Glomerular endothelial cell (primary cell): ENCODE data around the gene SNORC. TPM values are rescaled to one million over a fixed set of nuclear protein-coding genes. Genes with fewer than 3 reads are reported as not detected.
"Not testable (repeated sequence)": the region's sequence is repeated elsewhere in the genome, so short reads cannot be mapped to it uniquely, and the experiment has no call there.

Source experiments
- DNase-seq: peaks from one replicate; pipeline ENCODE4 v3.0.0-alpha.2; 2011; ENCODE audit warnings: low read depth, low spot score; ENCODE audit errors: extremely low read depth
- total RNA-seq: library from RNA; depleted of rRNA; stranded (reverse); fragments of >200 nt; gene quantifications from 2 replicates; pipeline ENCODE4 v1.2.3, GENCODE V29; 2015

SNORC gene
- 0.39 and 2.1 TPM in 2 replicates for total RNA-seq

DNA sequence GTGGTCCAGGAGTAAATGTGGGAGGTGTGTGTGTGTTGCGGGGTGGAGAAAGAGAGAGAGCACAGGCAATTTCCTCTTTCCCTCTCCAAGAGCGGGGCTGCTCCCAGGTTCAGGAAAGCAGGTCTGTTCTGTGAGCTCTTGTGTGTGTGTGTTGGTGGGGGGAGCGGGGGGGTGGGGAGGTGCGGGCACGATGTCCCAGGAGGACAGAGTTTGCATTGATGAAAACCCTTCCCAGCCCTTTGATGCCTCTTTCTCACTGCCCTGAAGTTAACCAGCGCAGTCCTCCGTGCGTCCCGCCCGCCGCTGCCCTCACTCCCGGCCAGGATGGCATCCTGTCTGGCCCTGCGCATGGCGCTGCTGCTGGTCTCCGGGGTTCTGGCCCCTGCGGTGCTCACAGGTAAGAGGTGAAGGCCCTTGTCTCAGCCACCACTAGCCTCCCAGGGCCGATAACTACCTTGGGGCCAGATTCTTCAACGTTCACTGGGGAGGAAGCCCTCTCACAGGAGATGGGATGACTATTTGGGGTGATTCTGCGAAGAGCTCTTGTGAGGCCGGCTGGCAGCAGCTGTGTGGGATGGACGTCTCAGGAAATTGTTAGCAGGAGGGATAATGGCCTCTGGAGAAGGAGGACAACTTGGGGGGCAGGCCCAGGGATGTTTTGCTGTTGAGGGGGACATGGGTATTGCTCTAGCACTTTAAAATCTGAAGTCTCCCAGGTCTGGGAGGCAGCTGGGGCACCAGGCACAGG, at the start of gene SNORC:
TSS of gene SNORC (plus strand) at position 247 of the 748 bp plus-strand sequence. CDS start at position 325, 78 bp downstream.
- DNase-seq = no peak

DNA sequence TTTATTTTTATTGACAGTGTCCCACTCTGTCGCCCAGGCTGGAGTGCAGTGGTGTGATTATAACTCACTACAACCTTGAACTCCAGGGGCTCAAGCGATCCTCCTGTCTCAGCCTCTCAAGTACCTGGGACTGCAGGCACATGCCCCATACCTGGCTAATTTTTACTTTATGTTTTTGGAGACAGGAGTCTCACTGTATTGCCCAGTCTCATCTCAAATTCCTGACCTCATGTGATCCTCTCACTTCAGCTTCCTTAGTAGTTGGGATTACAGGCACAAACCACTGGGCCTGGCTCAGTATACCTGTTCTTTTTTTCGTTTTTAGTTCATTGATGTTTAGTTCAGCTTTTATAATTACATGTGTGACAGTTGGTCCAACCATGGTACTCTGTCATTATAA, 40.1 kb upstream of the SNORC start:
- DNase-seq = no peak

DNA sequence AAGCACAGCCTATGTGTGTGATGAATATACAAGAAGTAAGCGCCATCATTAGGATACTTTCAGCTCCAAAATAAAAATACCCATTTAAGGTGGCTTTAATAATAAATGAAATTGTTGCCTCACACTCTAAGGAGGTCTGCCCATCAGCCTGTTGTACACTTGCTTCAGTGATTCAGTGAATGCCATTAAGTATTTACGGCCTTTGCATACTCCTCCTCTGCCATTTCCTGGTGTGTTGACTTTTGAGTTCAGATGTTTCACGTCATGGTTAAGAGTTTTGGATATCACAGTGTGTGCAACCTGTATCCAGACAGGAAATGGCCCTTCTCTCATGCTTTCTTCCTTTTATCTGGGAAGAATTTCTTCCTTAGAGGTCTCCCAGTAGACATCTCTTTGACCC, 38.6 kb upstream of the SNORC start:
- no peak for DNase-seq

DNA sequence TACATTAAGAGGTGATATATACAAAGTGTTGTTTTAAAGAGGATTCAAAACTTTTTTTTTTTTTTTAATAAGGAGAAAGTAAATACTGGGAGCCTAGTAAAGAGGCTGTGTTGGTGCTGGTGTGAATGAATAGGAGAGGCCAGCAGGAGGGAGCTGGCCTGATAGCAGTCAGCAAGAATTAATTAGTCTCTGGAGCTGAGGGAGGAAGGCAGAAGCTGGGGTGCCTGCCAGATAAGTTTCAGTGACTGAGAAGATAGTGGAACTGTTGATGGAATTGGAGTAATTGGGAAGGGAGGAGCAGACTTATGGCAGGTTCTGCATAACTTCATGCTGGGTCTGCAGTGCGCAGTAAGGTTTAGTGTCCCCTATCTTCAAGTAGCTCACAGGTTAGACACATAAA, 36.2 kb upstream of the SNORC start:
- no peak for DNase-seq

DNA sequence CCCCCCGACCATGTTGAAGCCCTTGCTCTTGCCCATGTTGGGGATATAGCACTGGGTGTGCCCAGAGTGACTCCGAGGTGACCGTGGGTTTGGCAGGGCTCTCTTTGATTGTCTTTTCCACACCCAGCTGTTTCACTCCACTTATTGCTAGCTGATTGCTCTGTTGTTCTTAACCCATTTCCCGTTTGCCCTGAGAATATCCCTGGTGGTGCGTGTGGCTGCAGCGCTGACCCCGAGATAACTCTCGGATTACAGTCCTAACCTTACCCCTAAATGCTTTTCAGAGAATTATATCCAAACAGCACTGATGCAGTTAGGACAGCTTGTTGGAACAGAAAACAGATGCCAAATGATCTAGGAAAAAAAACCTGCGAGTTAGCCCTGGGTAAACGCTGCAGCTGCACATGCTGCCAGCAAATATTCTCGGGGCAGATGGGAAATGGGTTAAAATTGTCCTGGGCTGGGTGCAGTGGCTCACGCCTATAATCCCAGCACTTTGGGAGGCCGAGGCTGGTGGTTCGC, 34.3 kb upstream of the SNORC start:
- DNase-seq = no peak

DNA sequence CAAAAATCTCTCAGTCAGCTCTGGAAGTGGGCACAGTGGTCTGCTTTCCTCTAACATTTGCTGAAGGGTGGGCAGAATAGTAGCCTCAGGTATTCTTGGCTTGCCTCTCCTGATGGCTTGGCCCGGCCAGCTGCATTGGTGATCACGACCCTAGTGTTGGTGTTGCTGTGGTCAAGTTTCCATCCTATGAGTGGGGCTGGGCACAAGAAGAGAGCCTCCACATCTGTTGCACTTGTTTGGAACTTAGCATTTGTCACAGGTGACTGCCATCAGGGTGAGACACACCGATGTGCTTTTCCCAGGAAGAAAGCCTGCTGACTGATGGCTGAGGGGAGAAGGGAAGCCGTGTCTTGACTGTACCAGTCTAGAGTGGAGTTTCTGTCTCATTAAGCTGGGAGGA, 33.1 kb upstream of the SNORC start:
- no peak for DNase-seq

DNA sequence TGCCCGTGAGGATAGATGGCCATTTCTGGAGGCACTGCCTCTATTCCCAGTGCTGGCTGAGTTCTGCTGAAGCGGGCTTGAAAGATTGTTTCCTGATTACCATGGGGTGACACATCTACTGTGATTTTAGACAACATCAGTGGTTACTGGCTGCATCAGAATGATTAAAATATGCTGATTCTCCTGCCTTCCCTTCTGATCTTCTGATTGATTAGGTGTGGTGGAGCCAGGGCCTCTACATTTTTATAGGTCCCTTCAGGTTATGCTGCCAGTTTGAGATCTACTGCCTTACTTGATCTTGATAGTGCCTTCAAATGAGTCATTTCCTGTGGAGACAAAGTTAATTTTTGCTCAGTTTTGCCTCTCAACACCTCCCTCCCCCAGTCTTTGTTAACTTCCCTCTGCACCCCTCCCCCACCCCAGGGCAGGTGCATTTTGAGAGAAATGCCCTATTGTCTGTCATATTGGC, 31.6 kb upstream of the SNORC start:
- DNase-seq = peak; percentile 37

DNA sequence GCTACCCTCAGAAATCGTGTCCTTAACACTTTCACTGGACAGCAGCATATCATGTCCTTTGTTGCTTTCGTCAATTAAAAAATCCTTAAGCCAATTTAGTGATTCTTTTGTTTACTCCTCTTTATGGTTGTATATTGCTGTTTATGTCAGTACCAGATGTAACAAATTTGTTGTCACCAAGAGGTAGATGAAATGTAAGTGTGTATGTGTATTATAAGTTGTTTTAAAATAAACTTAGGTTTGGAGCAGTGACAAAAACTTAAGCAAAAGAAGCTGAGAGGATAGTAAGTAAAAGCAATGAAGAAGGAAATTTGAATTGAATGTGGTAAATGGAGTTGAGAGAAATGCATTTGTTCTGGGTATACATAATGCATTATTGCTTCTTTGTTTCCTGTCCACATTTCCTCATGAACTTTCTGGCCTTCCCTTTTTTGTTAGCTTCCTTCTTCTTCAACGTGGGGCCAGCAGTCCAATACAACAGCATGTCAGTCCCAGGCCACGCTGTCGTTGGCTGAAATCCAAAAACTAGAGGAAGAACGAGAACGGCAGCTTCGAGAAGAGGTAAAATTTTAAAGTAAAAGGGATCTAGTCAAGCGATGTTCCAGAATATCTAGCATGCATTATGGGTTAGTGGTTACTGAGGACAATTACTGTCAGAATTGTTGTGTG, 30.5 kb upstream of the SNORC start:
- DNase-seq = no peak

DNA sequence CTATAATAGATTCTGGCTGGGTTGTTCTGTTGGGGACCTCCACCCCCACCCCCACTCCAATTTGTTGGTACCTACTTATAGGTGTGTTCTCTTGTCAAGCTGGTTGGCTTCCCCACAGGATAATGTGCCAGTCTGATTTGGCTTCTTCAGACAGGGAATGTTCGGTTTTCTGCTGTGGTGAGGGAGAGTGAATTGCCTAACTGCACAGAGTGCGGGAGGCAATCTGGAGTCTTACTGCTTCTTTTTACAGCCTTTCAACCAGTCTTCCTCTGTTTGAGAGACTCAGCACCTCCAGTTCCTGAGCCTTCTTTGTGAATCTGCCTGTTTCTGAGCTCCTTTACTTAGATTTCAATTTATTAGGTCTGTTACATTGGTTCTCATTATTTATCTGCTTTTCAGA, 27.4 kb upstream of the SNORC start:
- DNase-seq = no peak

DNA sequence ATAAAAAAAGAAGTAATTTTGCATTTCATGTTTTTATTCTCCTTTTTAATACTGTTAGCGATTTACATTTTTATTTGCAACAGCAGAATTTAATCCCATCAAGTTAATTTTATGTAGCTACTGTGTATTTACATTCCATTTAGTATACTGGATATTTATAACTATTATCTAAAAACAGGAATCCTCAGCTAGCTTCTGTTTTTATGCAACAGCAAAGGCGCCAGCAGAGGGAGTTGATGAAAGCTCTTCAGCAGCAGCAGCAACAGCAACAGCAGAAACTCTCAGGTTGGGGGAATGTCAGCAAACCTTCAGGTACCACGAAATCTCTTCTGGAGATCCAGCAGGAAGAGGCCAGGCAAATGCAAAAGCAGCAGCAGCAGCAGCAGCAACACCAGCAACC, 26.2 kb upstream of the SNORC start:
- DNase-seq = no peak

DNA sequence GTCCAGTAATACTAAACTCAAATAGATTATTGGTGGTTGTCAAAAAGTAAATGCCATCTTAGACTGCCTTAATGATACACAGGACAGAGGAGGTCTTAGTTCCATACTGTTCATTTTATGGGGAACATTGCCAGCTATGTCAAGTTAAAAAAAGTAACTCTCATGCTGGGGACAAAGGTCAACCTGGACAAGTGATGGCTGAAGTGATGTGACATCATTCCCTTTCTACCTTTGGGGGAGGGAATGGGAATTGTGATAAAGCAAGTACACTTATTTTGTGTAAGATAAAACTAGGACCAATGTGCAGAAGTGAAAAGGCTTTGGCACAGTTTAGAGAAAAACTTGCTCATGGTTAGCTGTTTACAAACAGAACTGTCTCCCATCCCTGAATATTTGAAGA, 24.0 kb upstream of the SNORC start:
- DNase-seq = no peak

DNA sequence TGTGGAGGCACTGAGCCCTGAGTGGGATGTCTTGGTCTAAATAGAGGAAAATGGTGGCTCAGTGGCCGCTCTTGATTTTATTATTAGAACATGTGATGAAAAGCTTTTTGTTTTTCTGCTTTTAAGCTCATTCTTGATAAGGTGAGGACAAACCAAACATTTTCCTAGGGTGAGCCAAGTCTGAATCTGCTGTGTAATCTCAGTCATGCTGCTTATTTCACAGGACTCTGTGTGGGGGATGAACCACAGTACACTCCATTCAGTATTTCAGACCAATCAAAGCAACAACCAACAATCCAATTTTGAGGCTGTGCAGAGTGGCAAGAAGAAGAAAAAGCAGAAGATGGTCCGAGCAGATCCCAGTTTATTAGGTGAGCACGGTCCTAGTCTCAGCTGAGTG, 20.0 kb upstream of the SNORC start:
- no peak for DNase-seq

DNA sequence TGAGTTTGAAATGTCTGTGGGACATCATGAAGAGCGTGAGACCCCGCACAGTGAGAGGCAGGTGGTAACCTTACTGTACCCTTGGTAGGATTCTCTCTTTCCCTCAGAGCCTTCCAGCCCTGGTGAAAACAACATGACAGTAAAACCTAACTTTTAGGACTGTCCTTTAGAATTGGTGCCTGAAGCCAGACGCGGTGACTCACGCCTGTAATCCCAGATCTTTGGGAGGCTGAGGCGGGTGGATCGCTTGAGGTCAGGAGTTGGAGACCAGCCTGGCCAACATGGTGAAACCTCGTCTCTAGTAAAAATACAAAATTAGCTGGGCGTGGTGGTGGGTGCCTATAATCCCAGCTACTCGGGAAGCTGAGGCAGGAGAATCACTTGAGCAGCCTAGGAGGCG, 18.0 kb upstream of the SNORC start:
- not testable (repeated sequence) for DNase-seq

DNA sequence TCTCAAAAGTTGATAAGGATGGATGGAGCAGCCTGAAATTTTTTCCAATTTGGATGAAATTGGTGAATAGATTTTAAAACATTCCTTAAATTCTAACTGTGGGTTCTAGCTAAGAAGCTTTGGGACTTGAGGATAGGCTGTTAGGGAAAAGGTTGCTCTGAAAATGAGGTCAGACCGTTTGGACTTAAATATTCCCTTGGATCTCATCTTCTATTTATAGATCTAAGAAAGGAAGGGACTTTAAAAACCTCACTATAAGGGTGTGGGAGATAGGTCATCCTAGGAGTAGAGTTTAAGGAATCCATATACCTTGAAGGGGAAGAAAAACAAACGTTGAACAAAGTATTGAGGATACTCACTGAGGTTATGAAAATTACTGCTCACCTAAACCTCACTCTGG, 17.4 kb upstream of the SNORC start:
- no peak for DNase-seq

DNA sequence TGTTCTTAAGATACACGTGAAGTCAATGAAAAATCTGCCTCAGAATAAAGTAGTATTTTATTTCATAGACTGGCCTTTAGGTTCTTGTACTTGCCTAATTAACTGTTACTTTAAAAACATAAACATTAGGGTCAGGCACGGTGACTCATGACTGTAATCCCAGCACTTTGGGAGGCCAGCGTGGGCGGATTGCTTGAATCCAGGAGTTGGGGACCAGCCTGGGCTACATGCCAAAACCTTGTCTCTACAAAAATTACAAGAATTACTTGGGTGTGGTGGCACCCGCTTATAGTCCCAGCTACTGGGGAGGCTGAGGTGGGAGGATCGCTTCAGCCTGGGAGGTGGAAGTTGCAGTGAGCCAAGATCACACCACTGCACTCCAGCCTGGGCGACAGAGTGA, 16.0 kb upstream of the SNORC start:
- DNase-seq = no peak

DNA sequence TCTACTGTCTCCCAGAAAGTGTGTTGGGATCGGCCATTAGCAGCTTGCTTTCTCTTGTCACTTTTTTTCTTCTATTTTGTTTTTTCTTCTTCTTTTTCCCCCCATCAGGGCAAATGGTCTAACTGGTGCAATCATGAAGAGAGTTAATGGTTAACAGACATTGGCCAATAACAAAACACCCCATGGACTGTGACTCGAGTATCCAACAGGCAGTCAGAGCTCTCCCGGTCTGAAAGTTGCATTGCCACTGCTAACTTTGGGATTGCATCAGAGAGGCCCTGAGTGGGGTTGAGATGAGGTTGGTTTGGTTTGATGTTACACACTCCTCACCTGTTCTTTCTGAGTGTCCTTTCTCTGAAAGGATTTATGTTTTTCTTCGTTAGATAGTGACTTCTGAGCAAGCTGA, 12.9 kb upstream of the SNORC start:
- DNase-seq = no peak

DNA sequence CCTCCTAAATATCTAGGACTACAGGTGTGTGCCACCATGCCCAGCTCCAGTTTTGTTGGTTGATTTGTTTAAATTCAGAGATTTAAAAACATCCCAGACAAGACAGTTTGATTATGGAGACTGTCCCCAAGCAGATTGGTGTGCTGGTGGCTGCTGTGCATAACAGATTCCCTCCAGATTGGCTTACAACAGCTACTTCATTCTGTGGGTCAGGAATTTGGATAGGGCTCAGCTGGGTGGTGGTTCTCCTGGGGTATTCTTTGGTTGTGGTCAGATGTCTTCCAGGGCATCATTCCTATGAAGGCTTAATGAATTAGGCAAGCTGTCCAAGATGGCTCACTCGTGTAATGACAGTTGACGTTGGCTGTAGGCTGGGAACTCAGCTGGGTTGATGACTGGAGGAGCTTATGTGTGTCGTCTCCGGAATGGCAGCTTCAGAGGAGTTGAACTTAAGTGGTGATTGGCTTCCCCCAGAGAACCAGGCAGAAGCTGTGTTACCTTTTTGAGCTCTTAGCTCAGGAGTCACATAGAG, 10.6 kb upstream of the SNORC start:
- DNase-seq = no peak

DNA sequence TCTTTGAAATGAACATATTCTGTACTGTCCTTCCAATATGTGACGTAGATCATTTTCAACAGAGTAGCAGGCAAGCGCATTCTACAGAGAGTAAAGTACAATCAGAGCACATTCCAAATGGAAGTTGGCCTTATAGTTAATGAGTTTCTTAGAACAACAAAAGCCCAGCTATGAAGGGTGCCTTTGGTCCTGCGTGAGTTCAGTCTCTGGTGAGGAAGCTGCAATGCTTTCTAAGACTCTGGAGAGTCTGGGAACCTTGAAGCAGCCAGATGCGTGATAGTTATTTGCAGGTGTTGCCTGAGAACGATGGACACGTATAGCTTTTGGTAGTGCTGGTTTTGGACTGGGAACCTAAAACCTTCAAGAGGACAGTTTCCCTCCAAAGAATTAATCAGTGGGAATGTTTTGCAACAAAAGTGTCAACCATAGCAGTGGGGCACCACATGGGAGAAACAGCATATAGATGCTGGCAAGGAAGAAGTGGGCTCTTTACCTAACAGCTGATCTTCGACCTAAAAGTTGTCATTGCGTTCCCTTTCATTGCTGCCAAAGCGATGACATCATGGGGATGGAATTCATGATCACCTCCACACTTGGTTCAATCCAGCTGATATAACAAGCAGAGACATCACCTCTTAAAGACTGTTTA, 9.3 kb upstream of the SNORC start:
- no peak for DNase-seq

DNA sequence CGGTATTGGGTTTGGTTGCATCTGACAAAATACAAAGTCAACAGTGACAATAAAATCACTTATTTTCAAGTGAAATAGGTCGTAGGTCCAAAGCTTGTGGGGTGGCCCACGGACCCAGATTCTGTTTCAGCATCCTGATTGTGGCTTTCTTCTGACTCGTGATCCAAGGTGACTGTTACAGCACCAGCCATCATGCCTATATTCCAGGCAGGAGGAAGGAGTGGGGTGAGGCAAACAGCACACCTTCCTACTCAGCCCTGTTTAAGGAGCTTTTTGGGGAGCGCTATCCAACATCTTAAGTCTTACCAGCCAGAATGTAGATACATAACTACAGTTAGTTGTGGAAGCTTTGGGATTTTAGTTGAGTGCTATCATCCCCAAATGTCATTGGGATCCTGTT, 8.7 kb upstream of the SNORC start:
- no peak for DNase-seq

DNA sequence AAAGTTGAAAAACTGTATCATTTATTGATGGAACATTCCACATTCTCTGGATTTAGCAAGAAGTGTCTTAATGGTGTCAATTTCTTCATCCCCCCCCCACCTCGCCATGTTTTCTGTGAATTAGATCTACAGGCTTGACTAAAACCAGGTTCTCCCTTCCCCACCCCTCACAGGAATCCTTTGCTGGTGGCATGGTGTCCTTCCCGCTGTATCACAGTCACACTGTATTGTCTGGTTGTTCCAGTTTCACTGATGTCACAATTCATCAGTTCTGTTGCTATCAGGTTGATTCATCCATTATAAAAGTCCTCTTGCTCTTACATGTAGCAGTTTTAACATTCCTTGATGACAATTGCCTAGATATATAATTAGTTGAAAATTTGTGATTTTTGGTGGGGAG, 6.1 kb upstream of the SNORC start:
- no peak for DNase-seq

DNA sequence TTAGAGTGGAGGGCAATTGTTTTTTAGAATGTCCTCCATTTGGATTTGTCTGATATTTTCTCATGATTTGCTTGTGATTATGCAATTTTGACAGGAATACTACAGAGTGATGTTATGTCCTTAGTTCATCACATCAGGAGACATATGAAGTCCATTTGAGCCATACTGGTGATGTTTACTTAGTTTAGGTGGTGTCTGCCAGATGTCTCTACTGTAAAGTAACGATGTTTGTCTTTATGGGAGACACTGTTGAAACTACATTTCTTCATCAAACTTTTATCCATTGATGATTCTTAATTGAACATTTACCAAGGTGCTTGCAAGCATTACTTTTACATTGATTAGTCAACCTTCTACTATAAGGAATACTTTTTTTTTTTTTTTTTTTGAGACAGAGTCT, 4.9 kb upstream of the SNORC start:
- DNase-seq = no peak
